ENCODE measurements around the gene UBE4A. TPM values are rescaled to one million over a fixed set of nuclear protein-coding genes. Genes with fewer than 3 reads are reported as not detected.

UBE4A gene
- total and polyA plus RNA-seq, 12 donors: 16.1 to 52.8 (median 35.6) TPM

- intact Hi-C loops (cut with DNase I): no loop called here
- Histone ChIP-seq H3K4me3 (no peak within 1 kb of the TSS), H3K36me3 (replicated peaks in 1 of 2) (no peaks in the 10 kb centered on the region), H3K9me3 (replicated peaks in 1 of 3) (no peaks in the 10 kb centered on the region), H3K4me1 (replicated peaks in 1 of 2) (no peaks in the 10 kb centered on the region), H3K27ac (no peak within 1 kb of the TSS), H3K27me3 (peaks cover 5% of the 10 kb centered on the region)
- DNase-seq: no peak
- TF ChIP-seq POLR2A (IDR thresholded peaks at IDR 0.05) (no peak), CTCF (IDR thresholded peaks at IDR 0.05) (no peak)
- WGBS, 4 donors: 63 to 70% (median 68%) methylated on average over 4 to 6 of the region's 6 CpGs
Observed at GRCh38 chr11:118343981-118344515, 15.4 kb upstream of the UBE4A start, which contains the start of gene CD3G. CD3G (plus strand) TSS chr11:118344344; CDS start chr11:118344424, 80 bp downstream.

- 58 to 74% (median 63%) methylated on average over 6 of the region's 6 CpGs for WGBS, 4 donors
- intact Hi-C loops (cut with DNase I): no loop called here
- H3K27me3 ChIP-seq: peaks cover 5% of the 10 kb centered on the region
- H3K27ac ChIP-seq: no peak overlapping the region
- H3K4me3 ChIP-seq: no peak overlapping the region
- DNase-seq: no peak
- no peaks in the 10 kb centered on the region for H3K4me1 ChIP-seq (replicated peaks in 1 of 2)
- no peaks in the 10 kb centered on the region for H3K36me3 ChIP-seq (replicated peaks in 1 of 2)
- TF ChIP-seq POLR2A (IDR thresholded peaks at IDR 0.05): no peak
- no peak for TF ChIP-seq CTCF (IDR thresholded peaks at IDR 0.05)
- no peaks in the 10 kb centered on the region for H3K9me3 ChIP-seq (replicated peaks in 1 of 3)
Observed at GRCh38 chr11:118349475-118349874, 9.9 kb upstream of the UBE4A start.

GRCh38 chr11:118353084-118353710 lies 6.2 kb upstream of the UBE4A start:
- no peaks in the 10 kb centered on the region for H3K4me1 ChIP-seq (replicated peaks in 1 of 2)
- H3K9me3 ChIP-seq (replicated peaks in 1 of 3): no peaks in the 10 kb centered on the region
- DNase-seq: no peak
- H3K4me3 ChIP-seq: no peak overlapping the region
- H3K27me3 ChIP-seq: no peaks in the 10 kb centered on the region
- no peak overlapping the region for H3K27ac ChIP-seq
- no peaks in the 10 kb centered on the region for H3K36me3 ChIP-seq (replicated peaks in 1 of 2)
- no peak for TF ChIP-seq POLR2A (IDR thresholded peaks at IDR 0.05)
- peak; percentile 31 to 65 (median 56) for TF ChIP-seq CTCF (IDR thresholded peaks at IDR 0.05)
- intact Hi-C loops (cut with DNase I): loop anchor here (2.0 to 5.0 kb wide), 3 partner anchors 154 to 206 kb away; no protein-coding TSS in a partner anchor
- 6 to 25% (median 9%) methylated on average over 6 of the region's 6 CpGs for WGBS, 4 donors

- H3K27ac ChIP-seq: no peak overlapping the region
- H3K9me3 ChIP-seq (replicated peaks in 1 of 3): no peaks in the 10 kb centered on the region
- H3K4me3 ChIP-seq: no peak overlapping the region
- H3K4me1 ChIP-seq (replicated peaks in 1 of 2): peaks cover 5 to 11% of the 10 kb centered on the region in 2 donors
- DNase-seq: no peak
- TF ChIP-seq POLR2A (IDR thresholded peaks at IDR 0.05): no peak
- TF ChIP-seq CTCF (IDR thresholded peaks at IDR 0.05): no peak
- no peaks in the 10 kb centered on the region for H3K36me3 ChIP-seq (replicated peaks in 1 of 2)
- 55 to 75% (median 61%) methylated on average over 3 of the region's 3 CpGs for WGBS, 4 donors
- intact Hi-C loops (cut with DNase I): no loop called here
- no peaks in the 10 kb centered on the region for H3K27me3 ChIP-seq
Observed at GRCh38 chr11:118358071-118358470, 1.3 kb upstream of the UBE4A start.

All from adrenal gland (tissue), 12 donors.